H9 (cell line): ENCODE measurements around the gene CSF1R. TPM values are rescaled to one million over a fixed set of nuclear protein-coding genes. Genes with fewer than 3 reads are reported as not detected.

Experiments used
- DNase-seq: peaks from one replicate; pipeline ENCODE4 v3.0.0-alpha.2; 2017
- H2AFZ ChIP-seq: one replicate; pipeline ENCODE4 v1.6.1; 2013; ENCODE audit warnings: mild to moderate bottlenecking, low read length, control low read depth, moderate library complexity
- H2AK5ac ChIP-seq: 2 replicates; pipeline ENCODE4 v1.6.1; 2013; ENCODE audit warnings: low read length, control low read depth, mixed read lengths; ENCODE audit not compliant: insufficient read length
- H2BK120ac ChIP-seq: one replicate; pipeline ENCODE4 v1.6.1; 2013; ENCODE audit warnings: low read depth, mild to moderate bottlenecking, low read length, control low read depth, inconsistent platforms; ENCODE audit not compliant: poor library complexity, severe bottlenecking
- H2BK12ac ChIP-seq: 2 replicates; pipeline ENCODE4 v1.6.1; 2013; ENCODE audit warnings: low read length, control low read depth, mixed read lengths, low read depth; ENCODE audit not compliant: insufficient read length
- H2BK15ac ChIP-seq: 2 replicates; pipeline ENCODE4 v1.6.1; 2013; ENCODE audit warnings: low read depth, low read length, control low read depth
- H2BK20ac ChIP-seq: one replicate; pipeline ENCODE4 v1.6.1; 2013; ENCODE audit warnings: low read depth, mild to moderate bottlenecking, low read length, control low read depth, inconsistent platforms; ENCODE audit not compliant: poor library complexity, severe bottlenecking
- H2BK5ac ChIP-seq: 2 replicates; pipeline ENCODE4 v1.6.1; 2013; ENCODE audit warnings: low read length, control low read depth, mixed read lengths; ENCODE audit not compliant: insufficient read length
- H3K14ac ChIP-seq: 2 replicates; pipeline ENCODE4 v1.6.1; 2013; ENCODE audit warnings: low read length, control low read depth; ENCODE audit not compliant: insufficient read depth
- H3K18ac ChIP-seq: 2 replicates; pipeline ENCODE4 v1.6.1; 2013; ENCODE audit warnings: low read depth, mild to moderate bottlenecking, mixed read lengths, low read length, control low read depth; ENCODE audit not compliant: insufficient read length
- H3K23ac ChIP-seq: 2 replicates; pipeline ENCODE4 v1.6.1; 2013; ENCODE audit warnings: low read length, control low read depth, mixed read lengths, low read depth; ENCODE audit not compliant: insufficient read length
- H3K23me2 ChIP-seq: 2 replicates; pipeline ENCODE4 v1.6.1; 2013; ENCODE audit warnings: low read depth, mild to moderate bottlenecking, mixed read lengths, low read length, control low read depth; ENCODE audit not compliant: insufficient read length, poor library complexity, severe bottlenecking
- H3K27ac ChIP-seq: 2 replicates; pipeline ENCODE4 v1.5.1; 2013; ENCODE audit warnings: low read length, control low read depth, mixed read lengths, low read depth; ENCODE audit not compliant: insufficient read length
- H3K27me3 ChIP-seq: 2 replicates; pipeline ENCODE4 v1.6.1; 2013; ENCODE audit warnings: low read length, control low read depth, inconsistent platforms; ENCODE audit not compliant: insufficient read depth
- H3K4ac ChIP-seq: 2 replicates; pipeline ENCODE4 v1.6.1; 2013; ENCODE audit warnings: low read depth, mild to moderate bottlenecking, control low read depth, inconsistent platforms, low read length, moderate library complexity
- H3K4me1 ChIP-seq: 2 replicates; pipeline ENCODE4 v1.6.1; 2013; ENCODE audit warnings: low read length, control low read depth, inconsistent platforms; ENCODE audit not compliant: insufficient read depth
- H3K4me2 ChIP-seq: 2 replicates; pipeline ENCODE4 v1.6.1; 2013; ENCODE audit warnings: low read length, control low read depth, mixed read lengths; ENCODE audit not compliant: insufficient read length, insufficient read depth
- H3K56ac ChIP-seq: 2 replicates; pipeline ENCODE4 v1.6.1; 2013; ENCODE audit warnings: low read depth, mild to moderate bottlenecking, mixed read lengths, low read length, control low read depth; ENCODE audit not compliant: insufficient read length
- H3K79me1 ChIP-seq: 2 replicates; pipeline ENCODE4 v1.6.1; 2013; ENCODE audit warnings: low read depth, mild to moderate bottlenecking, moderate library complexity, low read length, control low read depth, inconsistent platforms; ENCODE audit not compliant: insufficient read depth, poor library complexity, severe bottlenecking
- H3K79me2 ChIP-seq: 2 replicates; pipeline ENCODE4 v1.6.1; 2013; ENCODE audit warnings: low read length, control low read depth, inconsistent platforms; ENCODE audit not compliant: insufficient read depth
- H3K9ac ChIP-seq: 2 replicates; pipeline ENCODE4 v1.6.1; 2013; ENCODE audit warnings: low read length, control low read depth, mixed read lengths; ENCODE audit not compliant: insufficient read length; ENCODE audit errors: extremely low read depth
- H3K9me3 ChIP-seq: one replicate; pipeline ENCODE4 v1.6.1; 2013; ENCODE audit warnings: low read depth, low read length, inconsistent platforms; ENCODE audit not compliant: control insufficient read depth
- H3T11ph ChIP-seq: one replicate; pipeline ENCODE4 v1.6.1; 2013; ENCODE audit warnings: mild to moderate bottlenecking, low read length, control low read depth, inconsistent platforms
- H4K20me1 ChIP-seq: one replicate; pipeline ENCODE4 v1.6.1; 2013; ENCODE audit not compliant: control insufficient read depth, insufficient read length, insufficient read depth
- H4K5ac ChIP-seq: 2 replicates; pipeline ENCODE4 v1.6.1; 2013; ENCODE audit warnings: low read depth, mild to moderate bottlenecking, mixed read lengths, low read length, control low read depth; ENCODE audit not compliant: insufficient read length
- H4K8ac ChIP-seq: replicated peaks from 2 replicates; pipeline ENCODE4 v1.6.1; 2013; ENCODE audit warnings: low read length, control low read depth, mixed read lengths, low read depth; ENCODE audit not compliant: insufficient read length
- H4K91ac ChIP-seq: 2 replicates; pipeline ENCODE4 v1.6.1; 2013; ENCODE audit warnings: low read depth, mild to moderate bottlenecking, moderate library complexity, mixed read lengths, low read length, control low read depth; ENCODE audit not compliant: insufficient read length
- H3K27ac Mint-ChIP-seq, 3 experiments: 2 replicates in 2 of 3; 3 replicates in 1 of 3; pipeline ENCODE4 v1.8.0; 2020 to 2021; ENCODE audit warnings: mixed read lengths in 3 of 3, mild to moderate bottlenecking in 1 of 3, moderate library complexity in 1 of 3
- H3K27me3 Mint-ChIP-seq: 2 replicates; pipeline ENCODE4 v1.8.0; 2021; ENCODE audit warnings: low read depth, mild to moderate bottlenecking, moderate library complexity, mixed read lengths
- H3K36me3 Mint-ChIP-seq, 3 experiments: 2 replicates in 2 of 3; 3 replicates in 1 of 3; pipeline ENCODE4 v1.8.0; 2020 to 2021; ENCODE audit warnings: low read depth in 3 of 3, mixed read lengths in 3 of 3; ENCODE audit not compliant: insufficient read depth in 1 of 3
- H3K4me1 Mint-ChIP-seq, 2 experiments: 2 replicates each; pipeline ENCODE4 v1.8.0; 2020; ENCODE audit warnings: mixed read lengths in 2 of 2
- H3K4me3 Mint-ChIP-seq, 2 experiments: 2 replicates in 1 of 2; 3 replicates in 1 of 2; pipeline ENCODE4 v1.8.0; 2020 to 2021; ENCODE audit warnings: mild to moderate bottlenecking in 2 of 2, mixed read lengths in 2 of 2, moderate library complexity in 1 of 2
- H3K9me3 Mint-ChIP-seq, 2 experiments: 2 replicates in 1 of 2; 3 replicates in 1 of 2; pipeline ENCODE4 v1.8.0; 2020; ENCODE audit warnings: mild to moderate bottlenecking in 2 of 2, mixed read lengths in 2 of 2, moderate library complexity in 1 of 2
- WGBS: extraction: QIAGEN DNeasy Blood & Tissue Kit; methylation state at CpG from one replicate; pipeline ENCODE4 v1.1.7; 2013; ENCODE audit warnings: missing lambda C conversion rate, low lambda C conversion rate, mixed read lengths; ENCODE audit not compliant: insufficient read length; ENCODE audit errors: extremely low coverage; 5-methylcytosine and 5-hydroxymethylcytosine counted together
- total RNA-seq: library from RNA; stranded (reverse); gene quantifications from 2 replicates; pipeline ENCODE4 v1.2.1, GENCODE V29; 2021
- TF ChIP-seq, protein P1 (sequence below): fragments of 200-600 bp; sonication (generic); conservative IDR thresholded peaks from 3 replicates; pipeline ENCODE4 v1.8.0; 2021; ENCODE audit warnings: antibody characterized with exemption, mild to moderate bottlenecking

The CSF1R gene
- total RNA-seq, 1 experiment from 2014 or later, result 0.13 TPM

DNA sequence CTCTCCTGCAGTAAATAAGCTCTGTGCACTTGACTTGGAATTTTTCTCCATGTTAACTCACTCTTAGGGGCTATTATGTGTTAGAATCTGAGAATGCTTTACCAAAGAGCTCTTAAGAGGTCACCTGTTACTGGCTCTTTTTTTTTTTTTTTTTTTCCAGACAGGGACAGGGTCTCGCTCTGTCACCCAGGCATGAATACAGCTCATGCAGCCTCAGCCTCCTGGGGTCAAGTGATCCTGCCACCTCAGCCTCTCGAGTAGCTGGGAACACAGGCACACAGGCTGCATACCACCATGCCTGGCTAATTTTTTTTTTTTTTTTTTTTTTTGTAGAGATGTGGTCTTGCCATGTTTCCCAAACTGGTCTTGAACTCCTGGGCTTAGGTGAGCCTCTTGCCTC, 63.7 kb downstream of the CSF1R start:
- Histone ChIP-seq H3T11ph (no peak overlapping the region), H3K18ac (no peak overlapping the region), H4K91ac (no peak overlapping the region), H3K4me1 (peaks cover 2% of the 10 kb centered on the region; the same call in 1 of the 2 replicates), H3K27me3 (no peaks in the 10 kb centered on the region), H2BK5ac (no peak overlapping the region), H3K23me2 (no peaks in the 10 kb centered on the region), H3K9ac (no peak overlapping the region), H2AFZ (no peak overlapping the region), H3K14ac (no peak overlapping the region), H4K20me1 (no peaks in the 10 kb centered on the region), H3K4ac (no peak overlapping the region), H2BK12ac (no peak overlapping the region), H2BK120ac (no peak overlapping the region), H3K23ac (no peak overlapping the region), H3K79me2 (no peaks in the 10 kb centered on the region), H2BK15ac (no peak overlapping the region), H3K9me3 (no peaks in the 10 kb centered on the region), H2AK5ac (no peak overlapping the region), H4K8ac (no peak overlapping the region), H3K4me2 (no peak overlapping the region), H3K56ac (no peak overlapping the region), H2BK20ac (no peak overlapping the region), H4K5ac (no peak overlapping the region), H3K79me1 (no peaks in the 10 kb centered on the region), H3K27ac (no peak overlapping the region)
- no CpG with 5 or more reads among the region's 2 CpGs for WGBS
- Mint-ChIP-seq H3K27ac (peak overlapping the region in 2 of 3 experiments; percentile 21 to 76; a peak in 2 of 7 replicates), H3K4me3 (no peak overlapping the region), H3K27me3 (no peaks in the 10 kb centered on the region), H3K9me3 (no peaks in the 10 kb centered on the region), H3K4me1 (peaks cover 16 to 24% of the 10 kb centered on the region in 2 experiments), H3K36me3 (peaks cover 21 to 78% (median 63%) of the 10 kb centered on the region in 3 experiments; a peak in 6 of 7 replicates)
- TF ChIP-seq, protein P1, sequence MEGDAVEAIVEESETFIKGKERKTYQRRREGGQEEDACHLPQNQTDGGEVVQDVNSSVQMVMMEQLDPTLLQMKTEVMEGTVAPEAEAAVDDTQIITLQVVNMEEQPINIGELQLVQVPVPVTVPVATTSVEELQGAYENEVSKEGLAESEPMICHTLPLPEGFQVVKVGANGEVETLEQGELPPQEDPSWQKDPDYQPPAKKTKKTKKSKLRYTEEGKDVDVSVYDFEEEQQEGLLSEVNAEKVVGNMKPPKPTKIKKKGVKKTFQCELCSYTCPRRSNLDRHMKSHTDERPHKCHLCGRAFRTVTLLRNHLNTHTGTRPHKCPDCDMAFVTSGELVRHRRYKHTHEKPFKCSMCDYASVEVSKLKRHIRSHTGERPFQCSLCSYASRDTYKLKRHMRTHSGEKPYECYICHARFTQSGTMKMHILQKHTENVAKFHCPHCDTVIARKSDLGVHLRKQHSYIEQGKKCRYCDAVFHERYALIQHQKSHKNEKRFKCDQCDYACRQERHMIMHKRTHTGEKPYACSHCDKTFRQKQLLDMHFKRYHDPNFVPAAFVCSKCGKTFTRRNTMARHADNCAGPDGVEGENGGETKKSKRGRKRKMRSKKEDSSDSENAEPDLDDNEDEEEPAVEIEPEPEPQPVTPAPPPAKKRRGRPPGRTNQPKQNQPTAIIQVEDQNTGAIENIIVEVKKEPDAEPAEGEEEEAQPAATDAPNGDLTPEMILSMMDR, result no peak
- DNase-seq, result peak; percentile 31
